ENCODE measurements around the gene SLC24A3. TPM values are rescaled to one million over a fixed set of nuclear protein-coding genes. Genes with fewer than 3 reads are reported as not detected.

SLC24A3 gene
- total RNA-seq, 1 donor from 2014 or later = not detected

- Mint-ChIP-seq H3K27me3 (peaks cover 4% of the 10 kb centered on the region), H3K4me3 (no peak overlapping the region), H3K9me3 (no peaks in the 10 kb centered on the region), H3K27ac (no peak overlapping the region), H3K36me3 (ENCODE audit: low read depth) (no peaks in the 10 kb centered on the region), H3K4me1 (no peaks in the 10 kb centered on the region)
- TF ChIP-seq, protein P1, sequence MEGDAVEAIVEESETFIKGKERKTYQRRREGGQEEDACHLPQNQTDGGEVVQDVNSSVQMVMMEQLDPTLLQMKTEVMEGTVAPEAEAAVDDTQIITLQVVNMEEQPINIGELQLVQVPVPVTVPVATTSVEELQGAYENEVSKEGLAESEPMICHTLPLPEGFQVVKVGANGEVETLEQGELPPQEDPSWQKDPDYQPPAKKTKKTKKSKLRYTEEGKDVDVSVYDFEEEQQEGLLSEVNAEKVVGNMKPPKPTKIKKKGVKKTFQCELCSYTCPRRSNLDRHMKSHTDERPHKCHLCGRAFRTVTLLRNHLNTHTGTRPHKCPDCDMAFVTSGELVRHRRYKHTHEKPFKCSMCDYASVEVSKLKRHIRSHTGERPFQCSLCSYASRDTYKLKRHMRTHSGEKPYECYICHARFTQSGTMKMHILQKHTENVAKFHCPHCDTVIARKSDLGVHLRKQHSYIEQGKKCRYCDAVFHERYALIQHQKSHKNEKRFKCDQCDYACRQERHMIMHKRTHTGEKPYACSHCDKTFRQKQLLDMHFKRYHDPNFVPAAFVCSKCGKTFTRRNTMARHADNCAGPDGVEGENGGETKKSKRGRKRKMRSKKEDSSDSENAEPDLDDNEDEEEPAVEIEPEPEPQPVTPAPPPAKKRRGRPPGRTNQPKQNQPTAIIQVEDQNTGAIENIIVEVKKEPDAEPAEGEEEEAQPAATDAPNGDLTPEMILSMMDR (IDR thresholded peaks at IDR 0.05) = no peak
- CTCF ChIA-PET = no interaction called here
- DNase-seq (no peak), ATAC-seq (ENCODE audit: low read depth) (no peak)
- POLR2A ChIA-PET = no interaction called here
- intact Hi-C loops (cut with micrococcal nuclease) = no loop called here
Measured at GRCh38 chr20:19519466-19519865, 307.0 kb downstream of the SLC24A3 start.

DNA sequence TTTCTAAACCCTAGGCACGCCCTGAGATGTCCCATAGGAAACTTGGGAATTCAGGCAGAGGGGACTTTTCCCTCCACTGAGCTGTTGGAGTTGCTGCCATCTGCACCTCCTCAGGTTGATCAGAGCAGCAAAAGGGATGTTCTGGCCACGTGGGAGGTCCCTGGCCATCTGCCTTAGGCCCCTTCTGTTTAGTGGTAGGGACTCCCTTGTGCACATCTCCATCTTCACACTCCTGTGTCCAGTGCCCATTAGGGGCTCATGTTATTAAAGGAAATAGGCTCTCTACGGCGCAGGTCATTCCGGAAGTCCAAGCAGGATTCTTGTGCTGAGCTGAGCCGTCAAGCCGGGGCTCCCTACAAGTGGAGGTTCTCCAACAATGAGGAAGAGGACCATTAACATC is 307.8 kb downstream of the SLC24A3 start:
- H3K27ac Mint-ChIP-seq = no peak overlapping the region

GRCh38 chr20:19522071-19522801 is 309.8 kb downstream of the SLC24A3 start:
- H3K27me3 Mint-ChIP-seq = peaks cover 3% of the 10 kb centered on the region
- TF ChIP-seq, protein P1 (IDR thresholded peaks at IDR 0.05) = no peak
- H3K27ac Mint-ChIP-seq = no peak overlapping the region
- ChIA-PET CTCF (no interaction called here), POLR2A (no interaction called here)
- no peaks in the 10 kb centered on the region for H3K36me3 Mint-ChIP-seq (ENCODE audit: low read depth)
- no peaks in the 10 kb centered on the region for H3K9me3 Mint-ChIP-seq
- intact Hi-C loops (cut with micrococcal nuclease) = no loop called here
- ATAC-seq (ENCODE audit: low read depth) (no peak), DNase-seq (no peak)
- no peaks in the 10 kb centered on the region for H3K4me1 Mint-ChIP-seq
- no peak overlapping the region for H3K4me3 Mint-ChIP-seq

More for the DNA sequence above, 307.8 kb downstream of the SLC24A3 start:
- H3K4me1 Mint-ChIP-seq = no peaks in the 10 kb centered on the region
- TF ChIP-seq, protein P1 (IDR thresholded peaks at IDR 0.05) = no peak
- ChIA-PET POLR2A (no interaction called here), CTCF (no interaction called here)
- DNase-seq = no peak
- H3K27me3 Mint-ChIP-seq = peaks cover 5% of the 10 kb centered on the region
- H3K9me3 Mint-ChIP-seq = no peaks in the 10 kb centered on the region
- ATAC-seq (ENCODE audit: low read depth) = no peak
- H3K36me3 Mint-ChIP-seq (ENCODE audit: low read depth) = no peaks in the 10 kb centered on the region
- no peak overlapping the region for H3K4me3 Mint-ChIP-seq
- intact Hi-C loops (cut with micrococcal nuclease) = no loop called here

DNA sequence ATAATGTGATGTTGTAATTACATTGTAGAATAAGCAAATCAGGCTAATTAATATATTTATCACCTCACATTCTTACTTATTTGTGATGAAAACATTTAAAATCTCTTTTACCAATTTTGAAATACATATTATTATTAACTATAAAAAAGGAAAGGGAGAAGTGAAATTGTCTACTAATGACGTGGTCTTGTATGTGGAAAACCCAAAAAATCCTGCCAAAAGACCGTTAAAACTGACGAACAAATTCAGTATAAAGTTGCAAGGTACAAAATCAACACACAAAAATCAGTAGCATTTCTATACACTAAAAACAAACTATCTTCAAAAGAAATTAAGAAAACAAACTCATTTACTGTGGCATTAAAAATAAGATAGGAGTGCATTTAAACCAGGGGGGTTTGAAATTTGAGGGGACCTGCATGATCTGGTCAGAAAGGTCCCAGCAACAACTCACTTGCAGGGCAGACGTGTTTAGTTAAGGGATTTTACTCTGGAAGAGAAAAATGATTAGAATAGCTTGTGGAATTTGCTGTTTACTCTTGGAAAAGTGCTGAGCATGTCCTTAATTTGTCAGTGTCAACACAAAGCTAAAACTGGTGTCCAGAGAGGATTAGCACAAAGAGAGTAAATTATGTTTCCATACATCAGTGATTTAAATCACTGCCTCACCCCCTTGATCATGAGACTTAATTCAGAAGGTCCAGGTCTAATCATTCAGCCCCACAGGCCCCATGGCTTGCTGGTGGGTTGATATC is 310.6 kb downstream of the SLC24A3 start:
- H3K4me3 Mint-ChIP-seq = no peak overlapping the region
- CTCF ChIA-PET = no interaction called here
- no peaks in the 10 kb centered on the region for H3K9me3 Mint-ChIP-seq
- TF ChIP-seq, protein P1 (IDR thresholded peaks at IDR 0.05) = no peak
- intact Hi-C loops (cut with micrococcal nuclease) = no loop called here
- H3K36me3 Mint-ChIP-seq (ENCODE audit: low read depth) = no peaks in the 10 kb centered on the region
- peaks cover 3% of the 10 kb centered on the region for H3K27me3 Mint-ChIP-seq
- POLR2A ChIA-PET = no interaction called here
- no peak overlapping the region for H3K27ac Mint-ChIP-seq
- H3K4me1 Mint-ChIP-seq = no peaks in the 10 kb centered on the region
- ATAC-seq (ENCODE audit: low read depth) (no peak), DNase-seq (no peak)

GRCh38 chr20:19524691-19525090 is 312.2 kb downstream of the SLC24A3 start:
- Mint-ChIP-seq H3K9me3 (no peaks in the 10 kb centered on the region), H3K4me1 (no peaks in the 10 kb centered on the region), H3K4me3 (no peak overlapping the region), H3K36me3 (ENCODE audit: low read depth) (no peaks in the 10 kb centered on the region), H3K27me3 (peaks cover 3% of the 10 kb centered on the region), H3K27ac (no peak overlapping the region)
- ChIA-PET CTCF (no interaction called here), POLR2A (no interaction called here)
- no peak for ATAC-seq (ENCODE audit: low read depth)
- TF ChIP-seq, protein P1 (IDR thresholded peaks at IDR 0.05) = no peak
- no peak for DNase-seq
- intact Hi-C loops (cut with micrococcal nuclease) = no loop called here
